T-cell (primary cell): ENCODE data around the gene SLC12A8. TPM values are rescaled to one million over a fixed set of nuclear protein-coding genes. Genes with fewer than 3 reads are reported as not detected.

ENCODE experiments used
- ATAC-seq, 4 experiments: fragments of 200-7000 bp in 3 of 4; fragments of 150-1000 bp in 1 of 4; cut with Tn5 transposase; replicated peaks in 1 of 4; 1 replicate in 3 of 4; 2 replicates in 1 of 4; pipeline ENCODE4 v1.10.0; 2021; ENCODE audit warnings: moderate library complexity in 3 of 4, mild to moderate bottlenecking in 2 of 4, moderate number of reproducible peaks in 1 of 4
- CTCF ChIA-PET, 2 donors: fragments of 300-600 bp; sonication (Branson Sonifier 250); formaldehyde crosslinking; loops; one replicate each; lab custom pipeline; 2022; ENCODE audit warnings: antibody characterized with exemption in 2 of 2; lab: Charles Lee
- POLR2A ChIA-PET, 2 donors: fragments of 300-600 bp; sonication (Branson Sonifier 250); formaldehyde crosslinking; loops; one replicate each; lab custom pipeline; 2022; ENCODE audit warnings: antibody characterized with exemption in 2 of 2; lab: Charles Lee
- DNase-seq, 35 experiments: peaks; one replicate each; pipeline versions ENCODE4 v3.0.0 to v3.0.0-alpha.2; 2013 to 2023
- H3K27ac ChIP-seq: one replicate; pipeline ENCODE4 v1.5.1; 2013; ENCODE audit warnings: low read length
- H3K27me3 ChIP-seq, 2 experiments: replicated peaks in 1 of 2; 1 replicate in 1 of 2; 2 replicates in 1 of 2; pipeline versions ENCODE4 v1.6.1 to v1.7.0; 2013; ENCODE audit warnings: low read length in 1 of 2, mixed read lengths in 1 of 2; ENCODE audit not compliant: control insufficient read depth in 2 of 2, insufficient read depth in 2 of 2; ENCODE audit errors: extremely low read depth in 1 of 2
- H3K36me3 ChIP-seq, 2 donors: 1 replicate in 1 of 2; 2 replicates in 1 of 2; pipeline versions ENCODE4 v1.6.1 to v1.7.0; 2013; ENCODE audit warnings: low read length in 1 of 2; ENCODE audit not compliant: control insufficient read depth in 2 of 2, insufficient read depth in 1 of 2; ENCODE audit errors: extremely low read depth in 1 of 2
- H3K4me1 ChIP-seq, 2 experiments: 1 replicate in 1 of 2; 2 replicates in 1 of 2; pipeline versions ENCODE4 v1.6.1 to v1.7.0; 2013; ENCODE audit warnings: low read length in 2 of 2, mixed read lengths in 1 of 2; ENCODE audit not compliant: insufficient read depth in 2 of 2, control insufficient read depth in 1 of 2; ENCODE audit errors: extremely low read depth in 1 of 2
- H3K4me3 ChIP-seq, 2 donors: 1 replicate in 1 of 2; 2 replicates in 1 of 2; pipeline versions ENCODE4 v1.5.1 to v1.7.0; 2013; ENCODE audit warnings: mild to moderate bottlenecking in 2 of 2, low read length in 1 of 2, moderate library complexity in 1 of 2; ENCODE audit not compliant: control insufficient read depth in 1 of 2; ENCODE audit errors: extremely low read depth in 1 of 2
- H3K9me3 ChIP-seq: 2 replicates; pipeline ENCODE4 v1.7.0; 2013
- H3K27ac Mint-ChIP-seq, 2 donors: one replicate each; pipeline ENCODE4 v1.8.0; 2020 to 2021; ENCODE audit warnings: mild to moderate bottlenecking in 2 of 2, mixed read lengths in 2 of 2
- H3K27me3 Mint-ChIP-seq, 2 donors: one replicate each; pipeline ENCODE4 v1.8.0; 2021 to 2022; ENCODE audit warnings: mixed read lengths in 2 of 2
- H3K36me3 Mint-ChIP-seq: one replicate; pipeline ENCODE4 v1.8.0; 2021; ENCODE audit warnings: mixed read lengths
- H3K4me1 Mint-ChIP-seq, 3 donors: one replicate each; pipeline ENCODE4 v1.8.0; 2020 to 2022; ENCODE audit warnings: mixed read lengths in 3 of 3, mild to moderate bottlenecking in 1 of 3
- H3K4me3 Mint-ChIP-seq, 3 donors: one replicate each; pipeline ENCODE4 v1.8.0; 2020 to 2022; ENCODE audit warnings: mild to moderate bottlenecking in 3 of 3, mixed read lengths in 3 of 3, moderate library complexity in 3 of 3
- H3K9me3 Mint-ChIP-seq, 3 donors: one replicate each; pipeline ENCODE4 v1.8.0; 2020 to 2022; ENCODE audit warnings: mixed read lengths in 3 of 3
- WGBS: methylation state at CpG from one replicate; pipeline ENCODE4 v1.1.5; 2013; ENCODE audit warnings: missing lambda C conversion rate; ENCODE audit not compliant: insufficient coverage; 5-methylcytosine and 5-hydroxymethylcytosine counted together
- total RNA-seq, 35 experiments: library from RNA in 6 of 35; stranded (reverse) in 6 of 35; fragments of 120-200 nt in 1 of 35; gene quantifications; one replicate each; pipeline versions ENCODE4 v1.2.1 to v1.2.4 and lab custom pipeline; 2013 to 2026

Gene SLC12A8
- total RNA-seq, 5 donors from 2014 or later (not counting 1 experiment from before 2014, with no cell fraction given): 0.50 to 0.96 (median 0.60) TPM; not detected in 2

GRCh38 chr3:125054449-125055329 lies 157.9 kb downstream of the SLC12A8 start:
- peaks cover 43 to 53% of the 10 kb centered on the region in 2 experiments for H3K4me1 ChIP-seq
- 0% methylated on average over 2 of the region's 17 CpGs for WGBS
- POLR2A ChIA-PET: interaction anchor here (0.6 to 1.0 kb wide), 3 partner anchors 21 to 230 kb away, joined by 3 to 4 read pairs (median 4); no protein-coding TSS in a partner anchor
- H3K36me3 Mint-ChIP-seq: peaks cover 5% of the 10 kb centered on the region
- DNase-seq (peak in 7 of 35 experiments; percentile 9 to 66 (median 14)), ATAC-seq (no peak)
- H3K4me3 ChIP-seq: peak overlapping the region; percentile 77 to 95
- H3K27me3 ChIP-seq: peaks cover 0 to 3% of the 10 kb centered on the region in 2 experiments
- peak overlapping the region; percentile 84 for H3K27ac ChIP-seq
- H3K9me3 ChIP-seq: no peaks in the 10 kb centered on the region
- H3K4me3 Mint-ChIP-seq: peak overlapping the region; percentile 88 to 95 (median 93)
- no peaks in the 10 kb centered on the region for H3K9me3 Mint-ChIP-seq
- H3K27me3 Mint-ChIP-seq: no peaks in the 10 kb centered on the region
- H3K4me1 Mint-ChIP-seq: peaks cover 50 to 60% (median 60%) of the 10 kb centered on the region in 3 donors
- H3K27ac Mint-ChIP-seq: peak overlapping the region; percentile 89 to 95
- no peaks in the 10 kb centered on the region for H3K36me3 ChIP-seq
- CTCF ChIA-PET: interaction anchor here (0.9 kb wide), 2 partner anchors 36 to 59 kb away, joined by 4 to 6 read pairs; no protein-coding TSS in a partner anchor

GRCh38 chr3:125054062-125054448 lies 158.5 kb downstream of the SLC12A8 start:
- H3K4me1 ChIP-seq: peaks cover 43 to 57% of the 10 kb centered on the region in 2 experiments
- CTCF ChIA-PET: interaction anchor here (0.9 kb wide), 2 partner anchors 35 to 59 kb away, joined by 4 to 6 read pairs; no protein-coding TSS in a partner anchor

GRCh38 chr3:125053304-125053699 lies 159.2 kb downstream of the SLC12A8 start:
- DNase-seq (no peak), ATAC-seq (no peak)
- H3K27me3 Mint-ChIP-seq: no peaks in the 10 kb centered on the region
- WGBS: no CpG with 5 or more reads among the region's 2 CpGs
- peaks cover 0 to 3% of the 10 kb centered on the region in 2 experiments for H3K27me3 ChIP-seq
- no peaks in the 10 kb centered on the region for H3K9me3 Mint-ChIP-seq
- peaks cover 62 to 74% (median 73%) of the 10 kb centered on the region in 3 donors for H3K4me1 Mint-ChIP-seq
- peak overlapping the region; percentile 84 for H3K27ac ChIP-seq
- H3K4me1 ChIP-seq: peaks cover 43 to 63% of the 10 kb centered on the region in 2 experiments
- H3K36me3 ChIP-seq: peaks cover 0 to 6% of the 10 kb centered on the region in 2 donors
- ChIA-PET POLR2A (interaction anchor here in 1 of 2 donors (0.5 kb wide), 1 partner anchor 310 kb away, joined by 6 read pairs; no protein-coding TSS in a partner anchor), CTCF (interaction anchor here in 1 of 2 donors (1.6 kb wide), 1 partner anchor 58 kb away, joined by 5 read pairs; no protein-coding TSS in a partner anchor)
- peak overlapping the region; percentile 52 to 95 (median 58) for H3K4me3 Mint-ChIP-seq
- peak overlapping the region; percentile 89 to 95 for H3K27ac Mint-ChIP-seq
- peaks cover 10% of the 10 kb centered on the region for H3K36me3 Mint-ChIP-seq
- H3K4me3 ChIP-seq: peak overlapping the region in 1 of 2 donors; percentile 44
- H3K9me3 ChIP-seq: no peaks in the 10 kb centered on the region

More at GRCh38 chr3:125054062-125054448, 158.5 kb downstream of the SLC12A8 start:
- ATAC-seq (no peak), DNase-seq (peak in 1 of 35 experiments; percentile 10)
- peak overlapping the region; percentile 77 to 95 for H3K4me3 ChIP-seq
- H3K4me1 Mint-ChIP-seq: peaks cover 56 to 66% (median 66%) of the 10 kb centered on the region in 3 donors
- 94% methylated on average over 3 of the region's 7 CpGs for WGBS
- H3K27ac ChIP-seq: peak overlapping the region; percentile 84
- POLR2A ChIA-PET: interaction anchor here (0.6 to 1.0 kb wide), 2 partner anchors 20 to 231 kb away, joined by 3 to 4 read pairs; no protein-coding TSS in a partner anchor
- no peaks in the 10 kb centered on the region for H3K9me3 ChIP-seq
- peaks cover 0 to 6% of the 10 kb centered on the region in 2 donors for H3K36me3 ChIP-seq
- H3K27me3 ChIP-seq: peaks cover 0 to 3% of the 10 kb centered on the region in 2 experiments
- peaks cover 10% of the 10 kb centered on the region for H3K36me3 Mint-ChIP-seq
- H3K9me3 Mint-ChIP-seq: no peaks in the 10 kb centered on the region
- peak overlapping the region; percentile 89 to 95 for H3K27ac Mint-ChIP-seq
- peak overlapping the region; percentile 88 to 95 (median 93) for H3K4me3 Mint-ChIP-seq
- no peaks in the 10 kb centered on the region for H3K27me3 Mint-ChIP-seq

- H3K4me1 Mint-ChIP-seq: peaks cover 66 to 79% (median 77%) of the 10 kb centered on the region in 3 donors
- WGBS: 75% methylated on average over 7 of the region's 8 CpGs
- H3K36me3 ChIP-seq: peaks cover 0 to 6% of the 10 kb centered on the region in 2 donors
- peaks cover 43 to 67% of the 10 kb centered on the region in 2 experiments for H3K4me1 ChIP-seq
- peak overlapping the region; percentile 52 to 95 (median 58) for H3K4me3 Mint-ChIP-seq
- DNase-seq (peak in 3 of 35 experiments; percentile 3 to 12 (median 4)), ATAC-seq (no peak)
- no peaks in the 10 kb centered on the region for H3K9me3 ChIP-seq
- no peaks in the 10 kb centered on the region for H3K9me3 Mint-ChIP-seq
- peak overlapping the region; percentile 89 to 95 for H3K27ac Mint-ChIP-seq
- ChIA-PET CTCF (interaction anchor here in 1 of 2 donors (0.6 to 1.6 kb wide), 5 partner anchors 16 to 114 kb away, joined by 3 to 5 read pairs (median 3); no protein-coding TSS in a partner anchor), POLR2A (interaction anchor here (0.6 to 1.4 kb wide), 2 partner anchors 48 to 50 kb away, joined by 3 read pairs; no protein-coding TSS in a partner anchor)
- H3K4me3 ChIP-seq: peak overlapping the region; percentile 27 to 53
- no peaks in the 10 kb centered on the region for H3K27me3 Mint-ChIP-seq
- peaks cover 0 to 3% of the 10 kb centered on the region in 2 experiments for H3K27me3 ChIP-seq
- peak overlapping the region; percentile 84 for H3K27ac ChIP-seq
- H3K36me3 Mint-ChIP-seq: peaks cover 12% of the 10 kb centered on the region
These were observed 159.8 kb downstream of the SLC12A8 start for GRCh38 chr3:125052624-125053303.

- 4% methylated on average over 7 of the region's 14 CpGs for WGBS
- H3K27me3 ChIP-seq: peaks cover 0 to under 1% of the 10 kb centered on the region in 2 experiments
- DNase-seq: peak; percentile 40 to 91 (median 79)
- Mint-ChIP-seq H3K9me3 (no peaks in the 10 kb centered on the region), H3K27ac (peak overlapping the region; percentile 89 to 95), H3K27me3 (no peaks in the 10 kb centered on the region), H3K4me1 (peaks cover 70 to 83% (median 79%) of the 10 kb centered on the region in 3 donors), H3K4me3 (peak overlapping the region; percentile 52 to 95 (median 58)), H3K36me3 (peaks cover 16% of the 10 kb centered on the region)
- peak overlapping the region; percentile 27 to 53 for H3K4me3 ChIP-seq
- H3K9me3 ChIP-seq: no peaks in the 10 kb centered on the region
- ATAC-seq: peak; percentile 59 to 82 (median 60)
- POLR2A ChIA-PET: interaction anchor here (0.6 to 1.4 kb wide), 2 partner anchors 48 to 49 kb away, joined by 3 read pairs; no protein-coding TSS in a partner anchor
- H3K36me3 ChIP-seq: peaks cover 3 to 6% of the 10 kb centered on the region in 2 donors
- CTCF ChIA-PET: interaction anchor here in 1 of 2 donors (0.6 to 1.6 kb wide), 6 partner anchors 16 to 159 kb away, joined by 3 to 5 read pairs (median 3); no protein-coding TSS in a partner anchor
- H3K27ac ChIP-seq: peak overlapping the region; percentile 84
- peaks cover 43 to 74% of the 10 kb centered on the region in 2 experiments for H3K4me1 ChIP-seq
These were observed 160.6 kb downstream of the SLC12A8 start for GRCh38 chr3:125051715-125052581.
